NCI-H446 treated with DMSO at 0.1 percent for 48 hours (cell line): ENCODE measurements around the gene PPARA.
"Not testable (repeated sequence)": the region's sequence is repeated elsewhere in the genome, so short reads cannot be mapped to it uniquely, and the experiment has no call there.

ENCODE experiments used
- DNase-seq: peaks from one replicate; lab custom pipeline; 2025; lab: John Stamatoyannopoulos, UW

PPARA gene

GRCh38 chr22:46247443-46247975 lies 97.2 kb downstream of the PPARA start:
- DNase-seq, result no peak

- DNase-seq, result peak; percentile 57
These were observed 99.9 kb downstream of the PPARA start, which contains the start of gene CDPF1 for GRCh38 chr22:46250035-46250782. Gene CDPF1 (minus strand): TSS chr22:46250293. CDS start chr22:46248284, 2,009 bp downstream.

GRCh38 chr22:46250783-46251125 lies 100.4 kb downstream of the PPARA start:
- DNase-seq, result no peak

DNA sequence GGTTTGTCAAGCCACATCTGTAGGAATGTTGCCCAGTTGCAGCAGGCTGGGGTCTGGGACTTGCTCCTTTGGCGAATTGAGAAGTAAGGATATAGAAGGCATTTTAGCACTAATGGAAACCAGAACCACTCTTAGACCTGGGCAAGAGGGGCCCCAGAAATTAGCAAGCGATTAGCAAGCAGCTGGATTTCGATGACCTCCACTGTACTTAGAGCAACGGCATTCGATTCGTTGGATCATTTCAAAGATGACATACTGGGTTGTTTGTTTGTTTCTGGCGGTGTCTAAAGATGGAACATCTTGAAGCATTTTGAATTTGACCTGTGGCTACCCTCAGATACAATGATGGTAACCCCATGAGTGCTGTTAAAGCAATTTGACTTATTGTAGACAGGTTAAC lies 100.9 kb downstream of the PPARA start:
- no peak for DNase-seq

DNA sequence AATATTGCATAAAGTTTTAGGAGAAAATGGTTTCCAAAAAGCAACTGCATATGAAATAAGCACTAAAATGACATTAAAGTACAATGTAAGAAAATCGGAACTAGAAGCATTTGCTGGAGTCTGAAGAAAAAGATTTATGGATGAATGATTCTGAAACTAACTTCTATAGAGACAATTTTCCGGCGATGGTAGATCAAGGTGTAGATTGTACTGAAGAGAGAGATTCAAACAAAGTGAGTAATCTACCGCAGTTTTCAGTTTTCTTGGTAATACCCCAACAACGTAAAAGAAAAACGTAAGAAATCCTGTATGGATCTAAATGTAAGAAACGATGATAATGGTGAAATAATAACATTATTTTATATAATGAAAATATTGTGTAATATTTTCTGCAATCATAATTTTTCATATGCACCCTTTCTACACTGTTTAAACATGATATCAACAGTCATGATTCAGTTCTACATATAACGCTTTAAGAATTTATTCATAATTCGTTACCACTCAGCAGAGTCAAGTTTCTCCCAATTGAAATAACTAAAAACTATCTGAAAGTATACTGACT lies 101.6 kb downstream of the PPARA start:
- no peak for DNase-seq

GRCh38 chr22:46256358-46256958 lies 106.1 kb downstream of the PPARA start:
- DNase-seq, result no peak

DNA sequence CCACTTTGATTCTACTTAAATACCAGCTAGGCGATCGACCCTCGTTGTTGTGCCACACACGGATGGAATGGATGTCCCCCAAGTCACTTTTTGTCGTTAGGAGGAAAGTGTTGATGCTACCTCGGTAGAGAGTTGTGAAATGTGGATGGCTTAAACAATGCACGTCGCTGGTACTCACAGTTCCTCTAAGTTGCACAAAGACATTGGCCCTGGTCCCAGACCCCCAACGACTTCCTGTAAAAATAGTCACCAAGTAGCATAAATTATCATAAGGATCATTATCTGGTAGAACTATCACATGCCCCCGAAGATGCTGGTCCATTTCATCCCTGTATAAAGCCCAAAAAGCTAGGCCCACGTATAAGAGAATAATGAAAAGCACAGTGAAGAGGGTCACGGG lies 109.0 kb downstream of the PPARA start:
- no peak for DNase-seq

DNA sequence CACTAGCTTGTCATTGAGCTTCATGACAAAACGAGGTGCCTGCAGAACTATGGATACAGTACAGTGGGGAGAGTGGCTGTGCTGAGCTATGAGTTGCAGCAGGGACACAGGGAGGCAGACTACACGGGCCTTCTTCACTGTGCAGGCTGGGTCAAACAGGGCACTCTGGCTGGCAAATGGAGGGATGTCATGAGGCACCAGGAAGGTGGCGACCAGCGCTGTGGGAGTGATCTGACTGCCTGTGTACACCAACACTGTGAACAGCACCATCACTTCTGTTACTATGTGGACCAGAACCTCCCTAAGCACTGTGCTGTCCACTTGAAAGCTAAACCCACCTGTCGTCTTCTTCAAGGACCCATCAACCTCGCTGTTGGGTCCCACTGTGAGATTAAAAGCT lies 109.7 kb downstream of the PPARA start:
- no peak for DNase-seq

DNA sequence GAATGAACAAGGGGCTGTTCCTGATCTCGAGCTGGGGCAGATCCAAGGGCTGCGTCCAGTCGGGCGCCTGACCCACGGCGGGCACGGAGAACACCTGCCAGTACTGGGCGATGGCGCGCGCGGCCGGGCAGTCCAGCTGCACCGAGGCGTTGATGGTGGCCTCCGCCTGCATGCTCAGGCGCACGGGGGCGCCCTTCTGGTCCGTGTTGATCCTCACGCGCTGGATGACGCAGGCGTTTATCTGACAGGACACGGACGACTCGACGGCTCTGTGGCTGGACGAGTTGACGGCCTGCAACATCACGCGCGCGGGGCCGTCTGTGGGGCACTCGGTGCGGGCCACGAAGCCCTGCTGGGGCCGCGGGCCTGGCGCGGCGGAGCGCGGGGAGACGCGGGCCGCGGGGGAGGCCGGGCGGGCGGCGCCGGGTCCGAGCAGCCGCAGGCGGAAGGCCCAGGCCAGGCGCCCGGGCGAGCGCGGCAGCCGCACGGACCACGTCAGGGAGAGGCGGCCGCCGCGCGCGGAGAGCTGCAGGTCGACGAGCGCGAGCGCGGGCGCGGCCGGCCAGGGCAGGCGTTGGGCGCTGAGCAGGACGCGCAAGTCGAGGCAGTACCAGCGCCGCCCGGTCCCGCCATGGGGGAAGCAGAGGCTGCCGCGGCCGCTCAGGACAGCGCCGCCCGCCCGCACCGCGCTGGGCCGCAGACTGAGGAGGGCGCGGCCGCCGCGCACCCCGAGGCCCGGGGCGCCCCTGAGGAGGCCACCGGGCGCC lies 112.3 kb downstream of the PPARA start:
- DNase-seq, result no peak

GRCh38 chr22:46263216-46263590 lies 112.9 kb downstream of the PPARA start, which contains the start of gene PKDREJ:
Gene PKDREJ (minus strand): TSS chr22:46263343. CDS start chr22:46263322, 21 bp downstream.
- DNase-seq, result no peak

GRCh38 chr22:46264520-46264919 lies 114.2 kb downstream of the PPARA start:
- not testable (repeated sequence) for DNase-seq

GRCh38 chr22:46265627-46266026 lies 115.3 kb downstream of the PPARA start:
- DNase-seq, result not testable (repeated sequence)

DNA sequence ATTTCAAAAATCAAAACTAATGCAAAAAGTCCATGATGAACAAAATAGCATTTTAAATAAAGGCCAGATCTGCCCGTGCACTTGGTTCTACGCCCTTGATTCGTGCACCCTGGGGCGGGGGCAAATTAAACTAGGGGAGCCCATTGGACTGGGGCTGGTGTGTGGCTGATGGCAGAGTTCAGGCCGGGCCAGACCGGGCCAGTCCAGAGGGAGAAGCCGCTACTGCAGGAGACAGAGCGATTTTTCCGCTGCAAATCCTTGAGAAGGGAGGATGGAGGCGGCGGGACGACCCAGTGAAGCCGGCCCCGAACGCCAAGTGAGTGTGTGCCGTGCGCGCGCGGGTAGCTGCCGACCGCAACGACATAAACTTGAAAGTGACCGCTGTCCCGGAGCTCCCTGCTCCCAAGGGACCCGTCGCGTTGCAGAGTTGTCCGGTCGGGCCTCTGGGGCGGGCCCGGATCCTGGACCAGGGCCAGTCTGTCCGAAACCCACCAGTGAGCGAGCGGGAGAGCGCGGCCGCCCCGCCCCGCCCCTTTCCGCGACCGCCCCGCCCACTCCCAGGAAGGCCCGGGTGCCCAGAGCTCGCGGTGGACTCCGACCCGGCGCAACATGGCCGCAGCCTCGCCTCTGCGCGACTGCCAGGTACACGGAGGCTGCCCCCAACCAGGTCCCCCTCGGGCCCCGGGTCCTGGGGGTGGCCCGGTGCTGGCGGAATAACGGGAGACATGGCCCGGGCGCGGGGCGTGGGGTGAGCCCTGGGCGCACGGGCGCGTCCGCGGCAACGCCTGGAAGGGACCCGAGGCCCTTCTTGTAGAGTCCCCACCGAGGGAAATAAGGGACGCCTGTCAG lies 117.3 kb downstream of the PPARA start, which contains the start of gene TTC38:
Gene TTC38, plus strand, starts transcription at position 578 of the 849 bp plus-strand sequence. Its CDS starts 32 bp downstream, at position 610.
- DNase-seq, result peak; percentile 16

- DNase-seq, result no peak
These were observed 119.2 kb downstream of the PPARA start for GRCh38 chr22:46269564-46269963.

DNA sequence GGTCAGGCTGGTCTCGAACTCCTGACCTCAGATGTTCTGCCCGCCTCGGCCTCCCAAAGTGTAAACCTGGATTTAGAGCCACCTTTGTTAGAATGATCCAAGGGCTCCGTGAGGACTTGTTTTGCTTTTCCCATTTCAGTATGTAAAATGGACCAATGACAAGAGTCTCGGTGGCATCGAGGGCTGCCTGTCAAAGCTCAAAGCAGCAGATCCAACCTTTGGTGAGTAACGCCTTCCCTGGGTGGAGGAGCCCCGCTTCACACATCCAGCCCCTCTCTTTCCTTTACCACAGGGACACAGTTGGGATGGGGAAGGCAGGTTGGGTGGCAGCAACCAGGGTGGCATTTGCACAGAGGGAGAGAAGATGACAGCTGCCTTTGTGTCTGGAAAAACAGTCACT lies 121.9 kb downstream of the PPARA start:
- no peak for DNase-seq

DNA sequence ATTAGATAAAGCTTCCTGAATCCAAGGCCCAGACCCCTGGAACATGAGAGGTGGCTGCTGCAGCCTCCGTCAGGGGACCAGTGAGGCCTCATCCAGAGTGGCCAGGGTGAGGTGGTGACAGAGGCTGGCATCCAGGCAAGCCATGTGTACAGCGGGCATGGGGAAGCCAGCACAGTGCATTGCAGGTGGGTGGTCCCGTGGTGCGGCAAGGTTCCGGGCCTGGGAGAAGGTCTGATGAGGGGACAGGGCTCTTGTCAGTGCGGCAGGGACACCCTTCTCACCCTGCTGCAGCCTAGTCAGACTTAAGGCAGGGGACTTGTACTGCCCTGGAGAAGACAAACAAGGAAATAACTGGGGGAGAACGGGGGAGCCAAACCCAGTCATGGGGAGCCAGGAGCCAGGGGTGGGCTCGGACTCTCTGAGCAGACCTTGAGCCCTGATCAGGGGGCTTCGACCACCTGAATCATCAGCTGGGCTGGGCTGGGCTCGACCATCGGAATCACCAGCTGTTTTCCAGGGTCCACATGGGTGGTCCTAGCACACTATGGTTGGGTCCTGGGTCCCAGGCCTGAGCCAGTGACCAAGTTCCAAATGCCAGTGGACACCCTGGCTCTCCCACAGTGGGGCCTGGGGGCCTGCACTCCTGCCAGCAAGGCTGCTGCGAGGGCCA lies 122.6 kb downstream of the PPARA start:
- no peak for DNase-seq

- no peak for DNase-seq
These were observed 123.3 kb downstream of the PPARA start for GRCh38 chr22:46273432-46274148.

GRCh38 chr22:46274381-46274780 lies 124.1 kb downstream of the PPARA start:
- DNase-seq, result no peak

- DNase-seq, result no peak
These were observed 125.3 kb downstream of the PPARA start for GRCh38 chr22:46275455-46276122.
